SJSA1 (cell line): Measurements from ENCODE around the gene SLC47A2. TPM values are rescaled to one million over a fixed set of nuclear protein-coding genes. Genes with fewer than 3 reads are reported as not detected.

Experiments used
- DNase-seq, 2 experiments: peaks; one replicate each; pipeline ENCODE4 v3.0.0-alpha.2; 2015 to 2020; ENCODE audit warnings: low spot score in 2 of 2, low read depth in 1 of 2
- H3K27ac ChIP-seq: fragments of 250-450 bp; sonication (Bioruptor Pico); 2 replicates; pipeline ENCODE4 v1.5.1; 2020; ENCODE audit warnings: mild to moderate bottlenecking, moderate library complexity
- H3K27me3 ChIP-seq: fragments of 250-450 bp; sonication (Bioruptor Pico); replicated peaks from 2 replicates; pipeline ENCODE4 v1.5.1; 2020; ENCODE audit warnings: mild to moderate bottlenecking, moderate library complexity
- H3K36me3 ChIP-seq: fragments of 250-450 bp; sonication (Bioruptor Pico); 2 replicates; pipeline ENCODE4 v1.5.1; 2020; ENCODE audit warnings: mild to moderate bottlenecking
- H3K4me1 ChIP-seq: fragments of 250-450 bp; sonication (Bioruptor Pico); replicated peaks from 2 replicates; pipeline ENCODE4 v1.6.1; 2021; ENCODE audit warnings: mild to moderate bottlenecking
- H3K4me3 ChIP-seq: fragments of 250-450 bp; sonication (Bioruptor Pico); 2 replicates; pipeline ENCODE4 v1.5.1; 2020; ENCODE audit warnings: mild to moderate bottlenecking
- H3K9me3 ChIP-seq: fragments of 250-450 bp; sonication (Bioruptor Pico); replicated peaks from 2 replicates; pipeline ENCODE4 v1.5.1; 2020; ENCODE audit warnings: mild to moderate bottlenecking
- total RNA-seq: library from RNA; depleted of rRNA; stranded (reverse); fragments of >200 nt; shearing (Covaris generic); gene quantifications from 2 replicates; pipeline ENCODE4 v1.2.3, GENCODE V29; 2014

The SLC47A2 gene
- total RNA-seq, 1 experiment from 2014 or later: not detected

DNA sequence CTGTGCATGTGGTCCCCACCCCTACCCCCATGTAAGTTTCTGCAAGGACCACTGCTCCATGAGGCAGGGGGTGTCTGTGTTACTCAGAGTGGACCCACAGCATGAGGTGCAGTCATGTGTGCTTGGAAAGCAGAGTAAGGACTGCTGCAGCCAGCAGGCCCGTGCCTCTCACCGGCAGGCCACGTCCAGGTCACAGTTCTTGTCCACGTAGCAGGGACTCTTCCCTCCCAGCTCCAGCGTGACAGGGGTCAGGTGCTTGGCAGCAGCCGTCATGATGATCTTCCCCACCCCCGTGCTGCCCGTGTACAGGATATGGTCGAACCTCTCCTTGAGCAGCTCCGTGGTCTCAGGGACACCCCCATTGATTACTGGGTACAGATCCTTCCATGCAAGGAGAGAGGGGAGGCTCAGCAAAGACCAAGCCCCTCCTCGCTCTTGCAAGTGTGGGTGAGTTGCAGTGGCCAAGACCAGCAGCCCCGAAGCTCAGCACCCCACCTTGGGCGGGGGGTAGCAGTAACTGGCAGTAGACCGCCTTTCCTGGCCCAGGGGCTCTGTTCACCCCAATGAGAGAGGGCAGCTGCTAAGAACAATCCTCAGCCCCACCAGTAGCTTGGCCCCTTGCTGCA, 25.6 kb upstream of the SLC47A2 start:
- Histone ChIP-seq H3K36me3 (no peaks in the 10 kb centered on the region), H3K9me3 (no peaks in the 10 kb centered on the region), H3K4me3 (no peak overlapping the region), H3K27me3 (no peaks in the 10 kb centered on the region), H3K27ac (no peak overlapping the region), H3K4me1 (no peaks in the 10 kb centered on the region)
- DNase-seq: no peak

- Histone ChIP-seq H3K27ac (no peak overlapping the region), H3K27me3 (no peaks in the 10 kb centered on the region), H3K36me3 (no peaks in the 10 kb centered on the region), H3K9me3 (no peaks in the 10 kb centered on the region), H3K4me3 (no peak overlapping the region), H3K4me1 (no peaks in the 10 kb centered on the region)
- DNase-seq: no peak
Observed at GRCh38 chr17:19740933-19741332, 24.5 kb upstream of the SLC47A2 start.

GRCh38 chr17:19739241-19740201, 23.1 kb upstream of the SLC47A2 start:
- DNase-seq: no peak

DNA sequence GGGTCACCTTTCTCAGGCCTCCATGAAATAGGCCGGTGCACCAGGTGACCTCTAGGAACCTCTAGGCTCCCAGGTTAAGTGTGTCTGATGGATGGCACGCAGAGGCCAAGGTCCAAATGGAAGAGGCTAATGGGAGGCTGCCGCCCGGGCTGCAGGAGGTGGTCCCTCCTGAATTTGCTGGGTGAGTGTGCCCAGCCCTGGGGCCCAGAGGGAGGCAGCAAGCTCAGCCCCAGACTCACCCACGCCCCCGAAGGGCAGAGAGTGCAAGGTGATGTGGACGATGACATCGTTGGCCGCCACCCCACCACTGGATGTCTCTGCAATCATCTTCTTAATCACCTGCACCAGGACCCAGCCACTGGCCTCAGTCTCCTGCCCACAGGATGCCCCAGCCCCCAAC, 22.4 kb upstream of the SLC47A2 start:
- Histone ChIP-seq H3K4me3 (no peak overlapping the region), H3K36me3 (no peaks in the 10 kb centered on the region), H3K9me3 (no peaks in the 10 kb centered on the region), H3K27me3 (no peaks in the 10 kb centered on the region), H3K4me1 (no peaks in the 10 kb centered on the region), H3K27ac (no peak overlapping the region)
- no peak for DNase-seq

More at GRCh38 chr17:19739241-19740201, 23.1 kb upstream of the SLC47A2 start:
- Histone ChIP-seq H3K36me3 (no peaks in the 10 kb centered on the region), H3K9me3 (no peaks in the 10 kb centered on the region), H3K27me3 (no peaks in the 10 kb centered on the region), H3K4me1 (no peaks in the 10 kb centered on the region), H3K4me3 (no peak overlapping the region), H3K27ac (no peak overlapping the region)

DNA sequence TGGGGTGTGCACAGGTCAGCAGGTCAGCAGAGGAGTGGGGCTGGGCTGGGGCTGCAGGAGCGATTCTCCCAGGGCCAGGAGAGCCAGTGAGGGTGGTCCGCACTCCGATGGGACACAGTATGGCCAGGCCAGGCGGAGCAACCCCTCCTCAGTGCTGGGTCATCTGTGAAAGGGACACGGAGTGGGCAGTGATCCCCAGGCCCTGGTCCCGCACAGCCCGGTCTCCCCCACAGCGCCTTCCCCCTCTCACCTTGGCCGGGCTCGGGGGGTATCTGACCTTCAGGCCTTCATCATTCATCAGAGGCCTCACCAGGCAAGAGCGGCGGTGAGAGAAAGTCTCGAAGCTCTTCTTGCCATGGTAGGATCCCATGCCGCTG, 21.7 kb upstream of the SLC47A2 start:
- Histone ChIP-seq H3K9me3 (no peaks in the 10 kb centered on the region), H3K36me3 (no peaks in the 10 kb centered on the region), H3K4me1 (no peaks in the 10 kb centered on the region), H3K27me3 (no peaks in the 10 kb centered on the region), H3K27ac (no peak overlapping the region), H3K4me3 (no peak overlapping the region)
- DNase-seq: no peak

- Histone ChIP-seq H3K27ac (no peak overlapping the region), H3K9me3 (no peaks in the 10 kb centered on the region), H3K4me3 (no peak overlapping the region), H3K27me3 (no peaks in the 10 kb centered on the region), H3K36me3 (no peaks in the 10 kb centered on the region), H3K4me1 (no peaks in the 10 kb centered on the region)
- no peak for DNase-seq
Observed at GRCh38 chr17:19737305-19738072, 21.1 kb upstream of the SLC47A2 start.

- no peaks in the 10 kb centered on the region for H3K36me3 ChIP-seq
- H3K4me1 ChIP-seq: no peaks in the 10 kb centered on the region
- DNase-seq: no peak
Observed at GRCh38 chr17:19736071-19736470, 19.7 kb upstream of the SLC47A2 start.

GRCh38 chr17:19733953-19734526, 17.7 kb upstream of the SLC47A2 start:
- H3K9me3 ChIP-seq: no peaks in the 10 kb centered on the region
- no peaks in the 10 kb centered on the region for H3K27me3 ChIP-seq
- H3K4me1 ChIP-seq: no peaks in the 10 kb centered on the region
- no peak overlapping the region for H3K4me3 ChIP-seq
- no peaks in the 10 kb centered on the region for H3K36me3 ChIP-seq
- H3K27ac ChIP-seq: no peak overlapping the region
- DNase-seq: no peak

More at GRCh38 chr17:19736071-19736470, 19.7 kb upstream of the SLC47A2 start:
- H3K27ac ChIP-seq: no peak overlapping the region
- no peaks in the 10 kb centered on the region for H3K27me3 ChIP-seq
- H3K9me3 ChIP-seq: no peaks in the 10 kb centered on the region
- H3K4me3 ChIP-seq: no peak overlapping the region

- no peak overlapping the region for H3K27ac ChIP-seq
- no peaks in the 10 kb centered on the region for H3K36me3 ChIP-seq
- peaks cover 6% of the 10 kb centered on the region for H3K4me1 ChIP-seq
- H3K9me3 ChIP-seq: no peaks in the 10 kb centered on the region
- H3K27me3 ChIP-seq: no peaks in the 10 kb centered on the region
- no peak for DNase-seq
- no peak overlapping the region for H3K4me3 ChIP-seq
Observed at GRCh38 chr17:19731626-19732025, 15.2 kb upstream of the SLC47A2 start.

GRCh38 chr17:19730843-19731242, 14.5 kb upstream of the SLC47A2 start:
- peaks cover 6% of the 10 kb centered on the region for H3K4me1 ChIP-seq
- no peak overlapping the region for H3K27ac ChIP-seq
- no peaks in the 10 kb centered on the region for H3K36me3 ChIP-seq
- H3K4me3 ChIP-seq: no peak overlapping the region
- no peaks in the 10 kb centered on the region for H3K27me3 ChIP-seq
- no peaks in the 10 kb centered on the region for H3K9me3 ChIP-seq
- DNase-seq: no peak

GRCh38 chr17:19729900-19730299, 13.5 kb upstream of the SLC47A2 start:
- H3K4me3 ChIP-seq: no peak overlapping the region
- H3K36me3 ChIP-seq: no peaks in the 10 kb centered on the region
- no peak for DNase-seq
- H3K27ac ChIP-seq: no peak overlapping the region
- H3K4me1 ChIP-seq: peaks cover 6% of the 10 kb centered on the region
- H3K27me3 ChIP-seq: no peaks in the 10 kb centered on the region
- no peaks in the 10 kb centered on the region for H3K9me3 ChIP-seq

GRCh38 chr17:19728084-19728495, 11.7 kb upstream of the SLC47A2 start:
- Histone ChIP-seq H3K4me3 (no peak overlapping the region), H3K9me3 (no peaks in the 10 kb centered on the region), H3K27me3 (no peaks in the 10 kb centered on the region), H3K36me3 (no peaks in the 10 kb centered on the region), H3K27ac (no peak overlapping the region), H3K4me1 (peaks cover 6% of the 10 kb centered on the region)
- peak; percentile 58 to 72 for DNase-seq

- Histone ChIP-seq H3K36me3 (no peaks in the 10 kb centered on the region), H3K4me1 (peaks cover 6% of the 10 kb centered on the region), H3K27ac (no peak overlapping the region), H3K9me3 (no peaks in the 10 kb centered on the region), H3K27me3 (no peaks in the 10 kb centered on the region), H3K4me3 (no peak overlapping the region)
- no peak for DNase-seq
Observed at GRCh38 chr17:19727501-19728078, 11.2 kb upstream of the SLC47A2 start.
